ENCODE measurements around the gene ATP2C1. TPM values are rescaled to one million over a fixed set of nuclear protein-coding genes. Genes with fewer than 3 reads are reported as not detected.
"Not testable (repeated sequence)": the region's sequence is repeated elsewhere in the genome, so short reads cannot be mapped to it uniquely, and the experiment has no call there.

Gene ATP2C1
- total RNA-seq, 2 donors from 2014 or later: 66.9 to 67.7 TPM

- Histone ChIP-seq H3K4me3 (no peak overlapping the region), H3K36me3 (no peaks in the 10 kb centered on the region), H3K9me3 (no peaks in the 10 kb centered on the region), H3K27me3 (no peaks in the 10 kb centered on the region), H3K9ac (ENCODE audit: low read depth in 2 of 2, low read length in 2 of 2) (no peak overlapping the region), H3K4me1 (no peaks in the 10 kb centered on the region), H3K27ac (no peak overlapping the region)
- TF ChIP-seq CTCF (IDR thresholded peaks at IDR 0.05): no peak
- no peak for DNase-seq
- intact Hi-C loops (cut with DNase I): no loop called here
Measured at GRCh38 chr3:131036200-131036816, 142.4 kb downstream of the ATP2C1 start.

GRCh38 chr3:131036986-131037385 is 143.1 kb downstream of the ATP2C1 start:
- H3K9ac ChIP-seq (ENCODE audit: low read depth in 2 of 2, low read length in 2 of 2): no peak overlapping the region
- no peaks in the 10 kb centered on the region for H3K36me3 ChIP-seq
- H3K27me3 ChIP-seq: no peaks in the 10 kb centered on the region
- DNase-seq: no peak
- no peak overlapping the region for H3K4me3 ChIP-seq
- no peak for TF ChIP-seq CTCF (IDR thresholded peaks at IDR 0.05)
- intact Hi-C loops (cut with DNase I): no loop called here
- H3K9me3 ChIP-seq: no peaks in the 10 kb centered on the region
- no peaks in the 10 kb centered on the region for H3K4me1 ChIP-seq
- no peak overlapping the region for H3K27ac ChIP-seq

- Histone ChIP-seq H3K36me3 (no peaks in the 10 kb centered on the region), H3K27me3 (no peaks in the 10 kb centered on the region), H3K9me3 (no peaks in the 10 kb centered on the region), H3K9ac (ENCODE audit: low read depth in 2 of 2, low read length in 2 of 2) (no peak overlapping the region), H3K4me3 (no peak overlapping the region), H3K4me1 (no peaks in the 10 kb centered on the region), H3K27ac (no peak overlapping the region)
- DNase-seq: no peak
- no peak for TF ChIP-seq CTCF (IDR thresholded peaks at IDR 0.05)
- intact Hi-C loops (cut with DNase I): no loop called here
Measured at GRCh38 chr3:131038326-131038725, 144.4 kb downstream of the ATP2C1 start.

- H3K4me3 ChIP-seq; H3K36me3 ChIP-seq; DNase-seq; H3K27me3 ChIP-seq; H3K9me3 ChIP-seq; H3K27ac ChIP-seq; H3K9ac ChIP-seq (ENCODE audit: low read depth in 2 of 2, low read length in 2 of 2); H3K4me1 ChIP-seq; intact Hi-C loops (cut with DNase I): not testable (repeated sequence)
Measured at GRCh38 chr3:131042271-131042985, 148.5 kb downstream of the ATP2C1 start.

GRCh38 chr3:131047582-131047981 is 153.7 kb downstream of the ATP2C1 start:
- H3K9me3 ChIP-seq: no peaks in the 10 kb centered on the region
- no peak for TF ChIP-seq CTCF (IDR thresholded peaks at IDR 0.05)

GRCh38 chr3:131048030-131048429 is 154.1 kb downstream of the ATP2C1 start:
- Histone ChIP-seq H3K36me3 (no peaks in the 10 kb centered on the region), H3K4me3 (no peak overlapping the region), H3K9me3 (no peaks in the 10 kb centered on the region), H3K27ac (no peak overlapping the region), H3K9ac (ENCODE audit: low read depth in 2 of 2, low read length in 2 of 2) (no peak overlapping the region), H3K4me1 (no peaks in the 10 kb centered on the region), H3K27me3 (no peaks in the 10 kb centered on the region)
- no peak for TF ChIP-seq CTCF (IDR thresholded peaks at IDR 0.05)
- intact Hi-C loops (cut with DNase I): no loop called here
- no peak for DNase-seq

More at GRCh38 chr3:131047582-131047981, 153.7 kb downstream of the ATP2C1 start:
- H3K9ac ChIP-seq (ENCODE audit: low read depth in 2 of 2, low read length in 2 of 2): no peak overlapping the region
- intact Hi-C loops (cut with DNase I): no loop called here
- no peak overlapping the region for H3K4me3 ChIP-seq
- H3K4me1 ChIP-seq: no peaks in the 10 kb centered on the region
- no peak for DNase-seq
- no peaks in the 10 kb centered on the region for H3K27me3 ChIP-seq
- no peak overlapping the region for H3K27ac ChIP-seq
- H3K36me3 ChIP-seq: no peaks in the 10 kb centered on the region
